Measurements from ENCODE around the gene MED27. TPM values are rescaled to one million over a fixed set of nuclear protein-coding genes. Genes with fewer than 3 reads are reported as not detected.

The MED27 gene
- total RNA-seq, 3 donors from 2014 or later: 13.0 to 16.3 (median 14.4) TPM

- ATAC-seq (no peak), DNase-seq (no peak)
- no peaks in the 10 kb centered on the region for H3K9me3 ChIP-seq
- TF ChIP-seq CTCF (IDR thresholded peaks at IDR 0.05): no peak
- no peaks in the 10 kb centered on the region for H3K4me1 ChIP-seq (ENCODE audit: low read depth)
- H3K4me3 ChIP-seq: no peak overlapping the region
- intact Hi-C loops (cut with DNase I, micrococcal nuclease): no loop called here
- no peaks in the 10 kb centered on the region for H3K36me3 ChIP-seq (ENCODE audit: low read depth)
Observed at GRCh38 chr9:131987232-131987631, 92.4 kb downstream of the MED27 start.

- no peak for TF ChIP-seq CTCF (IDR thresholded peaks at IDR 0.05)
- no peak for DNase-seq
- no peak overlapping the region for H3K4me3 ChIP-seq
- no peak for ATAC-seq
- H3K9me3 ChIP-seq: no peaks in the 10 kb centered on the region
- intact Hi-C loops (cut with DNase I, micrococcal nuclease): no loop called here
- no peaks in the 10 kb centered on the region for H3K36me3 ChIP-seq (ENCODE audit: low read depth)
- no peaks in the 10 kb centered on the region for H3K4me1 ChIP-seq (ENCODE audit: low read depth)
Observed at GRCh38 chr9:131986576-131986975, 93.1 kb downstream of the MED27 start.

GRCh38 chr9:131986089-131986488, 93.6 kb downstream of the MED27 start:
- Histone ChIP-seq H3K36me3 (ENCODE audit: low read depth) (no peaks in the 10 kb centered on the region), H3K4me3 (no peak overlapping the region), H3K4me1 (ENCODE audit: low read depth) (no peaks in the 10 kb centered on the region), H3K9me3 (no peaks in the 10 kb centered on the region)
- intact Hi-C loops (cut with DNase I, micrococcal nuclease): no loop called here
- TF ChIP-seq CTCF (IDR thresholded peaks at IDR 0.05): no peak
- no peak for ATAC-seq
- no peak for DNase-seq

- Histone ChIP-seq H3K4me3 (no peak overlapping the region), H3K4me1 (ENCODE audit: low read depth) (no peaks in the 10 kb centered on the region), H3K9me3 (no peaks in the 10 kb centered on the region), H3K36me3 (ENCODE audit: low read depth) (no peaks in the 10 kb centered on the region)
- ATAC-seq (no peak), DNase-seq (no peak)
- intact Hi-C loops (cut with DNase I, micrococcal nuclease): no loop called here
- no peak for TF ChIP-seq CTCF (IDR thresholded peaks at IDR 0.05)
Observed at GRCh38 chr9:131984564-131984963, 95.1 kb downstream of the MED27 start.

- no peak for ATAC-seq
- TF ChIP-seq CTCF (IDR thresholded peaks at IDR 0.05): no peak
- Histone ChIP-seq H3K36me3 (ENCODE audit: low read depth) (no peaks in the 10 kb centered on the region), H3K9me3 (no peaks in the 10 kb centered on the region), H3K4me1 (ENCODE audit: low read depth) (no peaks in the 10 kb centered on the region), H3K4me3 (no peak overlapping the region)
- DNase-seq: no peak
- intact Hi-C loops (cut with DNase I, micrococcal nuclease): no loop called here
Observed at GRCh38 chr9:131982671-131983239, 96.9 kb downstream of the MED27 start.

GRCh38 chr9:131982102-131982501, 97.6 kb downstream of the MED27 start:
- intact Hi-C loops (cut with DNase I, micrococcal nuclease): no loop called here
- Histone ChIP-seq H3K4me3 (no peak overlapping the region), H3K36me3 (ENCODE audit: low read depth) (no peaks in the 10 kb centered on the region), H3K4me1 (ENCODE audit: low read depth) (no peaks in the 10 kb centered on the region), H3K9me3 (no peaks in the 10 kb centered on the region)
- TF ChIP-seq CTCF (IDR thresholded peaks at IDR 0.05): no peak
- DNase-seq (no peak), ATAC-seq (no peak)

Data from mucosa of descending colon (tissue), 3 donors.